ENCODE data around the gene RNF4.

- TF ChIP-seq FOXK2 (IDR thresholded peaks at IDR 0.05) (no peak), HDGF (IDR thresholded peaks at IDR 0.05; ENCODE audit: borderline replicate concordance) (no peak), SP1 (IDR thresholded peaks at IDR 0.05) (no peak), FOXM1 (IDR thresholded peaks at IDR 0.05; ENCODE audit: borderline replicate concordance) (no peak), ELF4 (IDR thresholded peaks at IDR 0.05) (no peak), FOXA1 (IDR thresholded peaks at IDR 0.05) (no peak), PKNOX1 (IDR thresholded peaks at IDR 0.05) (no peak), TARDBP (IDR thresholded peaks at IDR 0.05) (no peak), BHLHE40 (IDR thresholded peaks at IDR 0.05; ENCODE audit: borderline replicate concordance) (no peak), ZNF384 (IDR thresholded peaks at IDR 0.05) (no peak)
Observed at GRCh38 chr4:2442175-2442993, 26.5 kb upstream of the RNF4 start.
